SK-N-SH (cell line): ENCODE results near the gene SPEF1.

Experiments used
- CTCF ChIP-seq: fragments of 200-600 bp; sonication (generic); IDR thresholded peaks from 2 replicates; pipeline ENCODE4 v1.6.1; 2017; ENCODE audit warnings: antibody characterized with exemption, mild to moderate bottlenecking, moderate library complexity
- EP300 ChIP-seq, 2 experiments: IDR thresholded peaks; 2 replicates each; pipeline versions ENCODE4 v1.4.0 to v1.6.1; 2012; ENCODE audit warnings: borderline replicate concordance in 1 of 2, low read depth in 1 of 2, low read length in 1 of 2
- FOXJ3 ChIP-seq: sonication (generic); formaldehyde crosslinking; IDR thresholded peaks from 2 replicates; pipeline ENCODE4 v1.5.1; 2020; ENCODE audit warnings: mild to moderate bottlenecking, missing genetic modification reagents
- SIN3A ChIP-seq: IDR thresholded peaks from 2 replicates; pipeline ENCODE4 v1.6.1; 2012; ENCODE audit warnings: low read depth, mild to moderate bottlenecking, low read length, moderate library complexity, borderline replicate concordance
- TCF12 ChIP-seq: IDR thresholded peaks from 2 replicates; pipeline ENCODE4 v1.4.0; 2012

GRCh38 chr20:3783068-3783489 lies 1.8 kb upstream of the SPEF1 start:
- TF ChIP-seq CTCF (no peak), SIN3A (no peak), TCF12 (no peak), FOXJ3 (CRISPR knock-in tag) (no peak), EP300 (IDR thresholded peaks at IDR 0.05; ENCODE audit: borderline replicate concordance in 1 of 2, low read depth in 1 of 2, low read length in 1 of 2) (no peak)
